ENCODE results near the gene TBL1X. TPM values are rescaled to one million over a fixed set of nuclear protein-coding genes. Genes with fewer than 3 reads are reported as not detected.

TBL1X gene
- total and polyA plus RNA-seq, 4 donors, result 2.3 to 21.7 (median 13.3) TPM

DNA sequence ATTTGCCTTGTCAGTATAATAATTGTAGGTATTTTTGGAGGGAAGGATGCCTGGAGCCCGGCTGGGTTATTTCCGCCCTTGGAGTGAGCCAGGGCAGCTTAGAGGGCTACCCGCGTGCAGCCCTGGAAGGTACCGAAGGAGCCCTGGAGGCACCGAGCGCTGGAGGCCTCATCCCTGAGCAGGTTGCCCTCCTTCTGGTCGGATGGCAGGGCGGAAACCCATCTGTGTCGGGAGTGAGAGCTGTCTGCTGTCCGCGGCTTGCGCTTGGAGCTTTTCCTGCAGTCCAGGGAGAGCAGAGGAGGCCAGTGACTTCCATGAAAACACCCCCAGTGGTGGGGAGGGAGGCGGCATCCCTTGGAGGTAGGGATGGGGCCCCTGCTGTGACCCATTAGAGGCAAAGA is 122.1 kb downstream of the TBL1X start:
- ATAC-seq (ENCODE audit: insufficient read depth, low FRiP score) (no peak), DNase-seq (no peak)
- no peak overlapping the region for H3K27ac ChIP-seq (ENCODE audit: low read depth in 1 of 2, low read length in 1 of 2)
- no peaks in the 10 kb centered on the region for H3K36me3 ChIP-seq (ENCODE audit: control insufficient read depth in 4 of 4, insufficient read depth in 4 of 4, low read length in 4 of 4)
- WGBS, 2 donors, result 74 to 98% methylated on average over 13 to 14 of the region's 14 CpGs
- H3K9me3 ChIP-seq (ENCODE audit: control insufficient read depth in 4 of 4, insufficient read depth in 3 of 4, low read length in 3 of 4), result peaks cover 0 to 3% (median 0%) of the 10 kb centered on the region in 4 donors
- peaks cover 0 to 12% (median 7%) of the 10 kb centered on the region in 3 donors for H3K27me3 ChIP-seq (ENCODE audit: control insufficient read depth in 3 of 3, insufficient read depth in 3 of 3, low read length in 2 of 3)
- TF ChIP-seq, protein P1, sequence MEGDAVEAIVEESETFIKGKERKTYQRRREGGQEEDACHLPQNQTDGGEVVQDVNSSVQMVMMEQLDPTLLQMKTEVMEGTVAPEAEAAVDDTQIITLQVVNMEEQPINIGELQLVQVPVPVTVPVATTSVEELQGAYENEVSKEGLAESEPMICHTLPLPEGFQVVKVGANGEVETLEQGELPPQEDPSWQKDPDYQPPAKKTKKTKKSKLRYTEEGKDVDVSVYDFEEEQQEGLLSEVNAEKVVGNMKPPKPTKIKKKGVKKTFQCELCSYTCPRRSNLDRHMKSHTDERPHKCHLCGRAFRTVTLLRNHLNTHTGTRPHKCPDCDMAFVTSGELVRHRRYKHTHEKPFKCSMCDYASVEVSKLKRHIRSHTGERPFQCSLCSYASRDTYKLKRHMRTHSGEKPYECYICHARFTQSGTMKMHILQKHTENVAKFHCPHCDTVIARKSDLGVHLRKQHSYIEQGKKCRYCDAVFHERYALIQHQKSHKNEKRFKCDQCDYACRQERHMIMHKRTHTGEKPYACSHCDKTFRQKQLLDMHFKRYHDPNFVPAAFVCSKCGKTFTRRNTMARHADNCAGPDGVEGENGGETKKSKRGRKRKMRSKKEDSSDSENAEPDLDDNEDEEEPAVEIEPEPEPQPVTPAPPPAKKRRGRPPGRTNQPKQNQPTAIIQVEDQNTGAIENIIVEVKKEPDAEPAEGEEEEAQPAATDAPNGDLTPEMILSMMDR (IDR thresholded peaks at IDR 0.05; ENCODE audit: control extremely low read depth, extremely low read depth), result no peak
- H3K9ac ChIP-seq (ENCODE audit: insufficient read depth in 1 of 2, low read length in 2 of 2), result no peak overlapping the region
- H3K4me1 ChIP-seq (ENCODE audit: control insufficient read depth in 5 of 5, insufficient read depth in 5 of 5, low read length in 5 of 5), result peaks cover 0 to 2% (median 0%) of the 10 kb centered on the region in 5 donors
- no peak overlapping the region for H3K4me3 ChIP-seq

DNA sequence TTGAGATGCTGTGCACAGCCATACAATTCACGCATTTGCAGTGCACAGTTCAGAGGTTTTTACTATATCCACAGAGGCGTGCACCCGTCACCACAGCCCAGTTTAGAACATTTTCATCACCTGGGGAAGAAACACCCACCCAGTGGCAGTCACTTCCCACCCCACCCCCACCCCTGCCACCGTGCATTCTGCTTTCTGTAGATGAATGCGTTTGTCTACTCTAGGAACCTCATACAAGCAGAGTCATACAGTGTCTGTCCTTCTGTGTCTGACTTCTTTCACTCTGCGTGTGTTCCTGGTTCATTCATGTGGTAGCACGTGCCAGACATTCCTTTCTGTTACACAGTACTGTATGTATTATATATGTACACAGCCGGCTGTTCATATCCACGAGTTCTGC is 122.8 kb downstream of the TBL1X start:
- peaks cover 0 to 3% (median 0%) of the 10 kb centered on the region in 4 donors for H3K9me3 ChIP-seq (ENCODE audit: control insufficient read depth in 4 of 4, insufficient read depth in 3 of 4, low read length in 3 of 4)
- H3K27me3 ChIP-seq (ENCODE audit: control insufficient read depth in 3 of 3, insufficient read depth in 3 of 3, low read length in 2 of 3), result peaks cover 0 to 11% (median 7%) of the 10 kb centered on the region in 3 donors
- peaks cover 0 to 2% (median 0%) of the 10 kb centered on the region in 5 donors for H3K4me1 ChIP-seq (ENCODE audit: control insufficient read depth in 5 of 5, insufficient read depth in 5 of 5, low read length in 5 of 5)
- H3K4me3 ChIP-seq, result no peak overlapping the region
- H3K9ac ChIP-seq (ENCODE audit: insufficient read depth in 1 of 2, low read length in 2 of 2), result no peak overlapping the region
- DNase-seq, result no peak
- no peak overlapping the region for H3K27ac ChIP-seq (ENCODE audit: low read depth in 1 of 2, low read length in 1 of 2)
- 73 to 81% methylated on average over 9 of the region's 9 CpGs for WGBS, 2 donors
- TF ChIP-seq, protein P1 (IDR thresholded peaks at IDR 0.05; ENCODE audit: control extremely low read depth, extremely low read depth), result no peak
- no peak for ATAC-seq (ENCODE audit: insufficient read depth, low FRiP score)
- H3K36me3 ChIP-seq (ENCODE audit: control insufficient read depth in 4 of 4, insufficient read depth in 4 of 4, low read length in 4 of 4), result no peaks in the 10 kb centered on the region

GRCh38 chrX:9591496-9591895 is 126.6 kb downstream of the TBL1X start:
- DNase-seq, result no peak
- Histone ChIP-seq H3K27ac (ENCODE audit: low read depth in 1 of 2, low read length in 1 of 2) (no peak overlapping the region), H3K9ac (ENCODE audit: insufficient read depth in 1 of 2, low read length in 2 of 2) (no peak overlapping the region), H3K4me1 (ENCODE audit: control insufficient read depth in 5 of 5, insufficient read depth in 5 of 5, low read length in 5 of 5) (peaks cover 0 to 3% (median 0%) of the 10 kb centered on the region in 5 donors), H3K27me3 (ENCODE audit: control insufficient read depth in 3 of 3, insufficient read depth in 3 of 3, low read length in 2 of 3) (peaks cover 0 to 10% (median 3%) of the 10 kb centered on the region in 3 donors), H3K9me3 (ENCODE audit: control insufficient read depth in 4 of 4, insufficient read depth in 3 of 4, low read length in 3 of 4) (peaks cover 0 to 5% (median 0%) of the 10 kb centered on the region in 4 donors), H3K4me3 (no peak overlapping the region), H3K36me3 (ENCODE audit: control insufficient read depth in 4 of 4, insufficient read depth in 4 of 4, low read length in 4 of 4) (no peaks in the 10 kb centered on the region)
- no peak for ATAC-seq (ENCODE audit: insufficient read depth, low FRiP score)
- TF ChIP-seq, protein P1 (IDR thresholded peaks at IDR 0.05; ENCODE audit: control extremely low read depth, extremely low read depth), result no peak
- WGBS, 2 donors, result 86 to 96% methylated on average over 2 of the region's 2 CpGs

GRCh38 chrX:9593756-9594155 is 128.9 kb downstream of the TBL1X start:
- peaks cover 0 to 4% (median 0%) of the 10 kb centered on the region in 5 donors for H3K4me1 ChIP-seq (ENCODE audit: control insufficient read depth in 5 of 5, insufficient read depth in 5 of 5, low read length in 5 of 5)
- WGBS, 2 donors, result 80 to 89% methylated on average over 9 of the region's 9 CpGs
- H3K27me3 ChIP-seq (ENCODE audit: control insufficient read depth in 3 of 3, insufficient read depth in 3 of 3, low read length in 2 of 3), result peaks cover 0 to 10% (median 3%) of the 10 kb centered on the region in 3 donors
- H3K9ac ChIP-seq (ENCODE audit: insufficient read depth in 1 of 2, low read length in 2 of 2), result no peak overlapping the region
- no peaks in the 10 kb centered on the region for H3K36me3 ChIP-seq (ENCODE audit: control insufficient read depth in 4 of 4, insufficient read depth in 4 of 4, low read length in 4 of 4)
- no peak overlapping the region for H3K4me3 ChIP-seq
- DNase-seq, result no peak
- peaks cover 0 to 5% (median 0%) of the 10 kb centered on the region in 4 donors for H3K9me3 ChIP-seq (ENCODE audit: control insufficient read depth in 4 of 4, insufficient read depth in 3 of 4, low read length in 3 of 4)
- TF ChIP-seq, protein P1 (IDR thresholded peaks at IDR 0.05; ENCODE audit: control extremely low read depth, extremely low read depth), result no peak
- ATAC-seq (ENCODE audit: insufficient read depth, low FRiP score), result no peak
- H3K27ac ChIP-seq (ENCODE audit: low read depth in 1 of 2, low read length in 1 of 2), result no peak overlapping the region
